ENCODE data around the gene SLC6A20.

The SLC6A20 gene

GRCh38 chr3:45802146-45802545 is 5.8 kb upstream of the SLC6A20 start:
- DNase-seq (ENCODE audit: low spot score) = no peak

DNA sequence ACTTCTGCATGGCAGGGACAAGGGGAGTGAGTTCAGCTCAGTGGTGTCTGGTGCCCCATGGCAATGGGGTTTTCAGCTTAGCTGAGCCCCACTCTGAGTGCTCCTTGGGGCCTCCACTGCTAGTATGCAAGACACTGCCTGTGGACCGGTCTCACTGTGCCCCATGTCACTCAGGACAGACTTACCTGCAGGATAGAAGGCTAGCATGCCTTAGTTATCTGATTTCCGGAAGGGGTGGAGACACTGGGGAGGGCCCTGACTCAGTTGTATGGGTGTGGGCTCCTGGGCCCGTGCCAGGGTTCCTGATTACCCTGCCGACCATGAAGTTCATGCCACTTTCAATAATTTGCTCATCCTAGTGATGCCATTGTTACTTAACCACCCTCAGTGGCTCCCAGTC is 4.3 kb upstream of the SLC6A20 start:
- DNase-seq (ENCODE audit: low spot score) = no peak

- no peak for DNase-seq (ENCODE audit: low spot score)
Observed at GRCh38 chr3:45799586-45799985, 3.2 kb upstream of the SLC6A20 start.

DNA sequence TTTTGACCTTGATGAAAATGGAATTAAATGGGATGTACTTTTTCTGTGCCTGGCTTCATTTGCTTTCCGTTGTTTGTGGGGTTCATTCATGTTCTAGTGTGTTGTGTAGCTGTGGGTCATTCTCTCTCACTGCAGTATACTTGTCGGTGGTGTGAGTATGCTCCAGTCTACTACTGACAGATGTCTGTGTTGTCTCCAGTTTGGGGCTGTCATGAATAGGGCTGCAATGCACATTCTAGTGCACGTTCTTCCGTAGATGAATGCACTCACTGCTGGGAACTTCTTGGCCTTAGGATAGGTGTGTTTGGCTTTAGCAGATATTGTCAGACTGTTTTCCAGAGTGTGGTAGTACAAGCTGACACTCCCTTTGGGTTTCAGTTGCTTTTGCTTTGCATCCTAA is 1.7 kb upstream of the SLC6A20 start:
- no peak for DNase-seq (ENCODE audit: low spot score)

DNA sequence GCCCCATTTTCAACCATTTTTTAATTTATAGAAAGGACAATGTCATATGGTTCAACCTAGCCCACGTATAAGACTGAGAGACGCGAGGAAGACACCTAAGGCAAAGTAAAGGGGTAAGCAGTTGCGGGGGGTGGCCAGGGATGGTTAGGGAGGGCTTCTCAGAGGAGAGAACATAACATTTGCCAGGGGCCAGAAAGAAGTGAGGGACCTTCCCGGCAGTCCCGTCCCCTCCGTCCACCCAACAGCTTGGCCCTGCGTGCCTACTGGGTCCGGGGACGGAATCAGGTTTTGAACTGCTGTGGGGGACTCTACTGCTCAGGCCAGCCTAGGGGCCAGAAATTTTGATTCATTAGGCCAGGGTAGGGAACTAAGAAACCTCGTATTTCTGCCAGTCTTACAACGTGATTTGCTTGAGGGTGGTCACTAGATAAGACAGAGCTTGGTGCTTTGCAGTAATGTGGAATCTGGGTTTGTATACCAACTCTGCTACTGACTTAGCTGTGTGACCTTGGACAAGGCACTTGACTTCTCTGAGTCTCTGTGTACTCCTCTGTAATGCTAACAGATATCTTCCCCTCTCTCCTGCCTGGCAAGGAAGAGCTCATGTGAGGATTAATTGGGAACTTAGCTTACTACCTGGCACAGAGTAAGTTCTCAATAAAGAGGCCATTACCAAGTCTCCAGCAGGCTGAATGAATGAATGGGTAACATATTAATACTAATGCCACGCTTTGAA is 734 bp upstream of the SLC6A20 start:
- DNase-seq (ENCODE audit: low spot score) = no peak

DNA sequence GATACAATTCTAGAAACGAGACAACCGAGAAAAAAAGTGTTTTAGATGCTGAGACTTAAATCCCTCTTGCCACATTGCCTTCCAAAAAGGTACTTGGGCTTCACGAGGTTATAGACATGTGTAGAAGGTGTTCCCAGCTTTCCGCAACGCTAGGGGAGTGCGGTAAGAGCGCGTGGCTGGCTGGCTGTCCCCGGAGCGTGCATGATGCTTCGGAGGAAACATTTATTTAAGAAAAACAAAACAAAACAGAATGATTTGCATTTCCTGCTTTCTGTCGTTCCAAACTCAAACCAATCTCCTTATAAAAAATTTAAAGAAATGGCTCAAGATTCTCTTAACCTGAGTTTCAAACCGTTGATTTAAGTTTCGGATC is 841 bp downstream of the SLC6A20 start:
- DNase-seq (ENCODE audit: low spot score) = no peak

DNA sequence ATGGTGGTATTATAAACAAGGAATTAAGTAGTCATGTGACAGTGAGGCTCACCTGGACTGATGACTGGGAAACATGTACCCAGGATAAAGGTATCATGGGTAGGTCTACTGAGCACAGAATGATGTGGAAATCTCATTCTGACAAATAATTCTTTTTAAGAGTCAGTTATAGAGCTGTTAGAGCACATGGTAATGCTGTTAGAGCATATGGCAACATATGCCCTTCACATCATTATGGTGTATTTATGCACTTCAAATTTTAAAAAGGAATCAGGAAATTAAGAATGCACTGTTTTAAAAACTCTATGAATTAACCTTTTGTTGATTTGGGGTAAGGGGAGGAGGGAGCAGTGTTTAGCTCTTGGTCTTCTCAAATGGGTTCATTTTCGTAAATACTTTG is 1.7 kb downstream of the SLC6A20 start:
- no peak for DNase-seq (ENCODE audit: low spot score)

DNA sequence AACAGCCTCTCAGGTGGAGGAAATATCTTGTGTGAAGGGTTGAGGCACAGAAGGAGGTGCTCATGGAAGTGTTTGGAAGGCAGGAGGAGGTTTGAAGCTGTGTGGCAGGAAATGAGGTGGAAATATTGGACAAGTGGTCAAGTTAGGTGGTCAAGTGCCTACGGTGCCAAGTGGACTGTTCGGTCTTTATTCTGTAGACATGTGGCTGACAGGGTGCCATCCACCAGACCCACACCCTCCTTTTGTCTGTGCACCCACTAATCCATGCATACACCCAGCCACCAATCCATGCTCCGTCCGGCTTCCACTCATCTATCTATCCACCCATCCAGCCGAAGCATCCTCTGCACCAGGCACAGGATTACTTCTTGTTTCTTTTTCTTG is 2.2 kb downstream of the SLC6A20 start:
- no peak for DNase-seq (ENCODE audit: low spot score)

- DNase-seq (ENCODE audit: low spot score) = no peak
Observed at GRCh38 chr3:45793482-45794176, 2.7 kb downstream of the SLC6A20 start.

DNA sequence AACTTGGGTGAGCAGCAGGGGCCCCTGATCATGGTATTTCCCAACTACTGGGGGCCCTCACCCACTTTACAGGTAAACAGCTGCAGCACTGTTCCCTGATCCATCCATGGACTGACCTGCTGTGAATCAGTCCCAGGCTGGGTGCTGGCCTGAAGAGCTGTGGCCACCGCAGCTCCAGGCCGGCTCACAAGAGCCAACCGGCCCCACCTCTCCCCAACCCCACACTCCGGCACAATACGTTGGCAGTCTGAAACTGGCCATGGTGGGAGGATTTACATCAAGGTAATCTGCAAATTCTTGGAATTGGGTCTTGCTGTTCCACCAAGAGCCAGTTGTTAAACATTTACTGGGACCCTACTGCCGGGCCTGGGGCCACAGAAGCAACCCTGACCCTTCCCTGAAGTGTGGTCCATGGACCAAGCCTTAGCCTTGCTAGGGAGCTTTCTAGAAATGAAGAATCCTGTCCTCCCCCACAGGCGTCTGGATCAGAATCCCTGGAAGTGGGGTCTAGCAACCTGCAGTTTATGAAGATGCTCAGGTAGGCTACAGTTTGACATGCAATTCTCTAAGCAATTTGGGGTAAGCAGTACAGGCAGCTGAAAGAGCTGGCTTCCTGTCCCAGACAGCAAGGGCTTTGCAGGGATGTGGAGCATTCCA is 3.7 kb downstream of the SLC6A20 start:
- no peak for DNase-seq (ENCODE audit: low spot score)

DNA sequence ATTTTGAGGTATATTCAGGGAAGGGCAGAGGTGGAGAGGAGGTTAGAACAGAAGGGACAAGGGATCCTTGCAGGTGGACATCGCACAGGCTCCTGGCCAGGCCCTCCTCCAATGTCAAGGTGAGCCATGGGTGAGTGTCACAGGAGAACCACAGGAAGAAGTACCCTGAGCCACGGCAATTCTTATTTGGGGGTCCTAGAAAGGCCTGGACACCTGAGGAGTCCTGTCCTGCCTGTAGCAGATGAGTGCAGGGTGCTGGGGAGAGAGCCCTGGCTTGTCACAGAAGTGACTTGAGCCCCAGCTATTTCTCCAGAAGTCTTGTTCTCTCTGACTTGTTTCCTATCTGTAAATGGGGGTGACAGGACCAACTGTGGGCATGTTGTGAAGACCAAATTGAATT is 4.3 kb downstream of the SLC6A20 start:
- no peak for DNase-seq (ENCODE audit: low spot score)

- no peak for DNase-seq (ENCODE audit: low spot score)
Observed at GRCh38 chr3:45790596-45790995, 5.7 kb downstream of the SLC6A20 start.

DNA sequence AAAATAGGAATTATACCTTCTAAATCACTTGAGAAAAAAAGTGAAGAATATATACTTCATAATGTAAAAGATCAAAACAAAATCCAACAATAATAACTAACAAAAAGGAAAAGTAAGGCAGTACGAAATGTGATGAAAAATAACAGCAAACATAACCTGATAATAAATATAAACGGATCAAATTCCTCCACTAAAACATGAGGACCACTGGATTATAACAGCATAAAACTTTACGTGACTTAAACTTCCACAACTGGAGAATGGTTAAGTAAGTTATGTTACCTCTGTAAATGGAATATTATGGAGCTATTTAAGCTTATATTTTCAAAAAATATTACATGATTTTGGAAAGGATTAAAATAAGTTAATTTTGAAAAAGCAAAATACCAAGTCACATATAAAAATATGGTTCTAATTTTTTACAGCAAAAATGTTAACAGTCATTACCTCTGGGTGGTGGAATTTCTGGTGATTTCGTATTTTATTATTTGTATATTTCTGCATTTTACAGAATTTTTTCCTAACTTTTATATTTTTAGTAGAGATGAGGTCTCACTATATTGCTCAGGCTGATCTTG is 7.0 kb downstream of the SLC6A20 start:
- DNase-seq (ENCODE audit: low spot score) = no peak

DNA sequence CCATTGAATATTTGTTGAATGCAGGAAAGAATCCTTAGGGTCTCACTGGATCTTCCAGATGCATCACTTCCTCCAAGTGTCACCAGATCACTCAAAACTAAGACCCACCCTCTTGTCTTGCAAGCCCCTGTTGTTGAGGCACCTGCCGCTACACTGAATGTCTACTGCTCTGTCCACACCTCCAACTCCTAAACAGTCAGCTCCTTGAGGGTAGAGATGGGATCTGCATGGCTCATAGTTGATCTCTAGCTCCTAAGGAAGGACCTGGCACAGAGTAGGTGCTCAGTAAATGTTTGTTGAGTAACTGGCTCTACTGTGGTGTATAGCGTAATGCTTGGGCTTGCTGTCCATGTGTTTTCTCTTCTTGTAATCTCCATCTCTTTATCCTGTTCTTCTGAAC is 8.8 kb downstream of the SLC6A20 start:
- DNase-seq (ENCODE audit: low spot score) = no peak

GRCh38 chr3:45786801-45787495 is 9.4 kb downstream of the SLC6A20 start:
- DNase-seq (ENCODE audit: low spot score) = no peak

DNA sequence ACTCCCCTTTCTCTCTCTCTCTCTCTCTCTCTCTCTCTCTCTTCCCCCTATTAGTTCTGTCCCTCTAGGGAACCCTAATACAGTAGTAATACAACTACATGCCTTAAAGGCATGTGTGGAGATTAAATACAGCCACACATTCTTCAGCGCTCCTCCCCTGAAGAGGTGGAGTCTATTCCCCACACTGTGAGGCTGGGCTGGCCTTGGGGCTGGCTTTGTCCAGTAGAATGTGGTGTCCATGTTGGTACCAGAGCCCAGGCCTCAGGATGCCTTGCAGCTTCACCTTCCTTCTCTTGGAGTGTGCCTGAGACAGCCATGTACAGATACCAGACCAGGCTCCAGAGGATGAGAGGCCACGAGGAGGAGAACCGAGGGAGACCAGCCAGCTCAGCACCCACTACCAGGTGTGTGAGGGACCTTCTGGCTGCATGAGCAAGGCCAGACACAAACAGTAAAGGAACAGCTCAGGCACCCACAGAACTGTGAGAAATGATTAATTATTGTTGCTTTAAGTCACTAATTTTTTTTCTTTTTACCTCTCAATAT is 10.7 kb downstream of the SLC6A20 start:
- DNase-seq (ENCODE audit: low spot score) = no peak

GRCh38 chr3:45783667-45784066 is 12.7 kb downstream of the SLC6A20 start:
- no peak for DNase-seq (ENCODE audit: low spot score)

DNA sequence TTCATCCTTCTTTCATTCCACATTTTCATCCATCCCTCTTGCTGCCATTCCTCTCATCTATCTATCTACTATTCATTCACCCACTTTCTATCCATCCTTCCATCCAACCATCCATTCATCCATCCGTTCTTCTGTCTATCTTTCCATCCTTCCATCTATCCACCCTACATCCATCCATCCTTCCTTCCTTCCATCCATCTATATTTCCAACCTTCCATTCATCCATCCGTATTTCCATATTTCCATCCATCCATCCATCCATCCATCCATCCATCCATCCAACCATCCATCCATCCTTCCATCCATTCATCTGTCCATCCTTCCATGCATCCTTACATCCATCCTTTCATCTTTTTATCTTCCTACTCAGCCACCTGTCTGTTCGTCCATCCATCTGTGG is 14.0 kb downstream of the SLC6A20 start:
- DNase-seq (ENCODE audit: low spot score) = no peak

DNA sequence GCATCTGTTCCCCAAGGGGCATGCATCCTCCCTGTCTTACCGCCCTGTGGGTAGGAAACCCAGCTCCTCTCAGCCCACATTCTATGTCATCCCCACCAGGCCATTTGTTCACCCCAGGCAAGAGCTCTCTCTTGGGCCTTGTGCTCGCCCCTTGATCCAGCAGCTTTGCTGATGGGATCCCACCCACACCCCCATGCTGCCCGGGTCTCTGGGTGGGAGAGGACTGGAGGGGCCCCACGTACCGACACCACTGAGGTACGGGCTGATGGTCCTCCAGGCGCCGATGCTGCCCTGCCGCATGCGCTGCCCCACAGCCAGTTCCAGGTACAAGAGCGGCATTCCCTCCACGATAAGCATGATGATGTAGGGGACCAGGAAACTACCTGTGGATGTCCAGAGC is 14.5 kb downstream of the SLC6A20 start:
- no peak for DNase-seq (ENCODE audit: low spot score)

DNA sequence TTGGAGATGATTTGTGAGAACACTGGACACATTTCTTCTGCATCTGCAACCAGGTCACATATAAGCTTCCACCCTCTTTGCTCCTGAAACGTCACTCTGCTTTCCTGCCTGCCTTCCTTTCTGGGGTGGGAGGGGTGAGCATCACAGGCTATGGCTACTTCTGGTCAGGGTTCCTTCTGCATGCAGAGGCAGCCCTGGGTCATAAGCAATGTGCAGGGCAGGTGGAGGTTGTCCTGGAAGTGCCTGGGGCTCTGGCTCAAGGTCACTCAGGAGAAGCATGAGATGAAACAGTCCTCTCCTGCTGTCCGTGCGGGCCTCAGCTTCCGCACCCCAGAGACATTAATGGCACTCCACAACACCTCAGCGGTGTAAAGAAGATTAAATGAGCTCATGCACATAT is 15.1 kb downstream of the SLC6A20 start:
- DNase-seq (ENCODE audit: low spot score) = no peak

- no peak for DNase-seq (ENCODE audit: low spot score)
Observed at GRCh38 chr3:45779746-45780735, 16.3 kb downstream of the SLC6A20 start.
